K562 (cell line): Measurements from ENCODE around the gene FBXO46. TPM values are rescaled to one million over a fixed set of nuclear protein-coding genes. Genes with fewer than 3 reads are reported as not detected.

ENCODE experiments used
- KDM2B ChIP-seq: fragments of 250-450 bp; sonication (Bioruptor Pico); IDR thresholded peaks from 2 replicates; pipeline ENCODE4 v1.8.0; 2021; ENCODE audit warnings: mild to moderate bottlenecking, moderate library complexity
- PCBP2 ChIP-seq: fragments of 200-400 bp; formaldehyde crosslinking; IDR thresholded peaks from 2 replicates; pipeline ENCODE4 v1.6.1; 2018; ENCODE audit warnings: low read length, low read depth, mild to moderate bottlenecking, moderate library complexity; ENCODE audit not compliant: poor library complexity, severe bottlenecking
- POLR2AphosphoS5 ChIP-seq: IDR thresholded peaks from 2 replicates; pipeline ENCODE4 v1.6.1; 2011; ENCODE audit warnings: mild to moderate bottlenecking, low read depth, low read length, moderate library complexity; ENCODE audit not compliant: control insufficient read depth, insufficient read depth
- POLR2H ChIP-seq: IDR thresholded peaks from 2 replicates; pipeline ENCODE4 v1.6.1; 2016; ENCODE audit warnings: missing genetic modification characterization, low read depth, mild to moderate bottlenecking, control low read depth, missing compliant biosample characterization, moderate library complexity
- RBM14 ChIP-seq: fragments of 200-400 bp; formaldehyde crosslinking; IDR thresholded peaks from 2 replicates; pipeline ENCODE4 v1.6.1; 2018; ENCODE audit warnings: low read depth, mild to moderate bottlenecking, low read length, moderate library complexity, borderline replicate concordance; ENCODE audit not compliant: insufficient read depth
- TEAD1 ChIP-seq, 2 experiments: fragments of 450-650 bp in 1 of 2; sonication (generic) in 1 of 2; formaldehyde crosslinking; IDR thresholded peaks; 2 replicates each; pipeline versions ENCODE4 v1.4.0 to v1.8.0; 2020 to 2022; ENCODE audit warnings: mild to moderate bottlenecking in 2 of 2, missing genetic modification reagents in 1 of 2
- U2AF2 ChIP-seq: fragments of 200-400 bp; formaldehyde crosslinking; optimal IDR thresholded peaks from 2 replicates; pipeline ENCODE3; 2017; ENCODE audit warnings: low read depth, mild to moderate bottlenecking, low read length
- ZNF140 ChIP-seq: fragments of 250-450 bp; sonication (Bioruptor Pico); IDR thresholded peaks from 2 replicates; pipeline ENCODE4 v1.8.0; 2021; ENCODE audit warnings: moderate library complexity, mild to moderate bottlenecking, inconsistent platforms
- ZNF24 ChIP-seq: fragments of 450-650 bp; IDR thresholded peaks from 2 replicates; pipeline ENCODE4 v1.6.1; 2016
- ZNF316 ChIP-seq: fragments of 450-650 bp; IDR thresholded peaks from 2 replicates; pipeline ENCODE4 v1.6.1; 2016
- ZNF57 ChIP-seq: fragments of 450-650 bp; formaldehyde crosslinking; IDR thresholded peaks from 2 replicates; pipeline ENCODE4 v1.4.0; 2020; ENCODE audit warnings: mild to moderate bottlenecking, moderate library complexity
- polyA plus RNA-seq, 8 experiments: library from polyadenylated mRNA; depleted of rRNA in 4 of 8; stranded (reverse) in 5 of 8; unstranded in 3 of 8; fragments of >200 nt; fragmentation: Nextera tagmentation in 2 of 8; fragmentation: Illumina TruSeq in 1 of 8; extraction: Ambion mirVana in 2 of 8; extraction: Trizol in 1 of 8; gene quantifications; 2 replicates each; pipeline versions ENCODE4 v1.2.1 to v1.2.3, GENCODE V29; 2011 to 2014; ENCODE audit warnings: inconsistent platforms in 1 of 8, missing spikeins in 1 of 8
- total RNA-seq, 7 experiments: library from RNA; depleted of rRNA in 6 of 7; stranded (reverse); fragments of >200 nt in 6 of 7; fragmentation: Illumina TruSeq in 2 of 7; extraction: Trizol in 2 of 7; gene quantifications; 2 replicates each; pipeline versions ENCODE4 v1.2.1 to v1.2.3, GENCODE V29; 2011 to 2021; ENCODE audit warnings: low replicate concordance in 1 of 7
- TF ChIP-seq, protein P1 (sequence below): fragments of 250-450 bp; sonication (Bioruptor Pico); IDR thresholded peaks from 2 replicates; pipeline ENCODE4 v1.5.0; 2021
- TF ChIP-seq, protein P2 (sequence below): fragments of 450-650 bp; IDR thresholded peaks from 2 replicates; pipeline ENCODE4 v1.6.1; 2016; ENCODE audit warnings: missing biosample characterization, missing genetic modification characterization
- TF ChIP-seq, protein P3 (sequence below): fragments of 450-650 bp; IDR thresholded peaks from 2 replicates; pipeline ENCODE4 v1.6.1; 2016; ENCODE audit warnings: borderline replicate concordance
- TF ChIP-seq, protein P4 (sequence below): fragments of 450-650 bp; conservative IDR thresholded peaks from 2 replicates; pipeline ENCODE4 v1.6.1; 2016; ENCODE audit warnings: missing genetic modification characterization, low read depth, mild to moderate bottlenecking, missing compliant biosample characterization, moderate library complexity

FBXO46 gene
- total and polyA plus RNA-seq, 9 of the 15 experiments (the other 6 are each of a cell fraction or from before 2014, with no cell fraction given), result 1.5 to 36.1 (median 7.3) TPM

DNA sequence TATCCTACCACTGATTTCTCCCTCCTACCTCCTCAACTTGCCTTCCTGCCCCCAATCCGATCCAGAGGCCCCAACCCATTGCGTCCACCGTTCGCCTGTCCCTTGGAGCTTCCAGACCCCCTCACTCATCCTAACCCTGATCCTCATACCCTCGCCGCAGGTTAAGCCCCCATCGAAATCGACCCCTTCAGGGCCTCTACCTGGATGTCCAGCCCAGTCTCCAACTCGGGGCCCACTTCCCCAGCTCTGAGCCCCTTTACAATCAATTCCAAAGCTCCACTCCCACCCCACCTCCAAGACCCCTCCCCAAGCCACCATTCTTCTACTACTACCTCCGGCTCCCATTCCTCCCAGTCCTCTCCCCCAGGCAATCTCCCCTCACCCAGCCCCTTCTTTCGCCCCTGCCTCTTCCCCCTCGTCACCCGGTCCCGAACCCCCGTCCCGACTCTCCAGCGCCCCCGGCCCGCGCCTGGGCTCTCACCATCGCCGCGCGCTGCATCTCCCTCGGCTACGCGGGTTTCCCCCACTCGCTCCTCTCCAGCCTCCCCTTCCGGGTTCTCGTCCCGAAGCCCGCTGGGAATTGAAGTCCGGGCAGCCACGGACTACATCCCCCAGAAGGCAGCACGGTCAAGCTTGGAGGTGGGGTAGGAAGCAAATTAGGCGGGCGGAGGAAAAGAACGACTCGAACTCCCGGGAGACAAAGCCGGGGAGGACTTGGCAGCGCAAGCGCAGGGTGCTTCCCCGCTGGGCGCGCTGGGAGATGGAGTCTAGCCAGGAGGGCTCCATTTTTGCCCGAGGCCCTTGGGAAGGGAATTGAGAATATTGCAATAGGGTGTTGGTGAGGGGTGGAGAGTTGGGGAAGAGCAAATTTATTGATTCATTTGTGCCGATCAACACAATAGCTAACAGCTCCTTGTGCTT, at the start of gene FBXO46 (continued):
- TF ChIP-seq, protein P1, sequence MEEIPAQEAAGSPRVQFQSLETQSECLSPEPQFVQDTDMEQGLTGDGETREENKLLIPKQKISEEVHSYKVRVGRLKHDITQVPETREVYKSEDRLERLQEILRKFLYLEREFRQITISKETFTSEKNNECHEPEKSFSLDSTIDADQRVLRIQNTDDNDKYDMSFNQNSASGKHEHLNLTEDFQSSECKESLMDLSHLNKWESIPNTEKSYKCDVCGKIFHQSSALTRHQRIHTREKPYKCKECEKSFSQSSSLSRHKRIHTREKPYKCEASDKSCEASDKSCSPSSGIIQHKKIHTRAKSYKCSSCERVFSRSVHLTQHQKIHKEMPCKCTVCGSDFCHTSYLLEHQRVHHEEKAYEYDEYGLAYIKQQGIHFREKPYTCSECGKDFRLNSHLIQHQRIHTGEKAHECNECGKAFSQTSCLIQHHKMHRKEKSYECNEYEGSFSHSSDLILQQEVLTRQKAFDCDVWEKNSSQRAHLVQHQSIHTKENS (CRISPR knock-in tag), result no peak
- TF ChIP-seq KDM2B (CRISPR knock-in tag) (no peak), POLR2AphosphoS5 (peak; percentile 86), TEAD1 (CRISPR knock-in tag; IDR thresholded peaks at IDR 0.05) (peak in 1 of 2 experiments; percentile 27; a peak in 1 of 4 replicates), U2AF2 (no peak), ZNF140 (CRISPR knock-in tag) (no peak), PCBP2 (no peak), RBM14 (no peak), ZNF57 (no peak), ZNF316 (no peak; the same call in 1 of the 2 replicates), POLR2H (peak; percentile 60; the same call in 1 of the 2 replicates), ZNF24 (no peak)
- TF ChIP-seq, protein P2, sequence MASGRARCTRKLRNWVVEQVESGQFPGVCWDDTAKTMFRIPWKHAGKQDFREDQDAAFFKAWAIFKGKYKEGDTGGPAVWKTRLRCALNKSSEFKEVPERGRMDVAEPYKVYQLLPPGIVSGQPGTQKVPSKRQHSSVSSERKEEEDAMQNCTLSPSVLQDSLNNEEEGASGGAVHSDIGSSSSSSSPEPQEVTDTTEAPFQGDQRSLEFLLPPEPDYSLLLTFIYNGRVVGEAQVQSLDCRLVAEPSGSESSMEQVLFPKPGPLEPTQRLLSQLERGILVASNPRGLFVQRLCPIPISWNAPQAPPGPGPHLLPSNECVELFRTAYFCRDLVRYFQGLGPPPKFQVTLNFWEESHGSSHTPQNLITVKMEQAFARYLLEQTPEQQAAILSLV (tag), result no peak
- TF ChIP-seq, protein P3, sequence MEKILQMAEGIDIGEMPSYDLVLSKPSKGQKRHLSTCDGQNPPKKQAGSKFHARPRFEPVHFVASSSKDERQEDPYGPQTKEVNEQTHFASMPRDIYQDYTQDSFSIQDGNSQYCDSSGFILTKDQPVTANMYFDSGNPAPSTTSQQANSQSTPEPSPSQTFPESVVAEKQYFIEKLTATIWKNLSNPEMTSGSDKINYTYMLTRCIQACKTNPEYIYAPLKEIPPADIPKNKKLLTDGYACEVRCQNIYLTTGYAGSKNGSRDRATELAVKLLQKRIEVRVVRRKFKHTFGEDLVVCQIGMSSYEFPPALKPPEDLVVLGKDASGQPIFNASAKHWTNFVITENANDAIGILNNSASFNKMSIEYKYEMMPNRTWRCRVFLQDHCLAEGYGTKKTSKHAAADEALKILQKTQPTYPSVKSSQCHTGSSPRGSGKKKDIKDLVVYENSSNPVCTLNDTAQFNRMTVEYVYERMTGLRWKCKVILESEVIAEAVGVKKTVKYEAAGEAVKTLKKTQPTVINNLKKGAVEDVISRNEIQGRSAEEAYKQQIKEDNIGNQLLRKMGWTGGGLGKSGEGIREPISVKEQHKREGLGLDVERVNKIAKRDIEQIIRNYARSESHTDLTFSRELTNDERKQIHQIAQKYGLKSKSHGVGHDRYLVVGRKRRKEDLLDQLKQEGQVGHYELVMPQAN, result peak; percentile 80
- TF ChIP-seq, protein P4, sequence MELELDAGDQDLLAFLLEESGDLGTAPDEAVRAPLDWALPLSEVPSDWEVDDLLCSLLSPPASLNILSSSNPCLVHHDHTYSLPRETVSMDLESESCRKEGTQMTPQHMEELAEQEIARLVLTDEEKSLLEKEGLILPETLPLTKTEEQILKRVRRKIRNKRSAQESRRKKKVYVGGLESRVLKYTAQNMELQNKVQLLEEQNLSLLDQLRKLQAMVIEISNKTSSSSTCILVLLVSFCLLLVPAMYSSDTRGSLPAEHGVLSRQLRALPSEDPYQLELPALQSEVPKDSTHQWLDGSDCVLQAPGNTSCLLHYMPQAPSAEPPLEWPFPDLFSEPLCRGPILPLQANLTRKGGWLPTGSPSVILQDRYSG (tag), result no peak; the same call in 1 of the 2 replicates
